Activated CD4-positive, CD25-positive, alpha-beta regulatory T cell treated with anti-CD3 and anti-CD28 coated beads, Interleukin-2, amount 50 U/mL, for 72 hours (primary cell): ENCODE results near the gene LHX4.
"Not testable (repeated sequence)": the region's sequence is repeated elsewhere in the genome, so short reads cannot be mapped to it uniquely, and the experiment has no call there.

Experiments used
- DNase-seq: peaks from one replicate; pipeline ENCODE4 v3.0.0; 2021

LHX4 gene

DNA sequence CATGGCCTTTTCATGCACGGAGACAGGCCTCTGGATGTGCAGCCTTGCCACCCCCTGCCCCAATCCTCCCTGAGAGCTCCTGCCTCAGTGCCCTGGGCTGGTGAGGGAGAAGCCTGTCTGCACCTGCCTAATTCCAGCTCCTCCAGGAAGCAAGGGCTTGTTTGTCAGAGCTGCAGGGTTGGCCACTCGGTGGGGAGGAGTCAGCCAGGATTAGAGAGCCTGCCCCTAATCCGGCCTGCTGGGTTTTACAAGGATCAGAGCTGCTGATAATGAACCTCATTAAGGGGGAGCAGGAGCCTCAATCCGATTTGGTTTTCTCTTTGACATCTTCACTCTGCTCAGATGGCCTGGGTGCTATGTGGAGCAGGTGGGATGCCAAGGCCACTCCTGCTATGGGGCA, 31.9 kb upstream of the LHX4 start:
- DNase-seq: no peak

DNA sequence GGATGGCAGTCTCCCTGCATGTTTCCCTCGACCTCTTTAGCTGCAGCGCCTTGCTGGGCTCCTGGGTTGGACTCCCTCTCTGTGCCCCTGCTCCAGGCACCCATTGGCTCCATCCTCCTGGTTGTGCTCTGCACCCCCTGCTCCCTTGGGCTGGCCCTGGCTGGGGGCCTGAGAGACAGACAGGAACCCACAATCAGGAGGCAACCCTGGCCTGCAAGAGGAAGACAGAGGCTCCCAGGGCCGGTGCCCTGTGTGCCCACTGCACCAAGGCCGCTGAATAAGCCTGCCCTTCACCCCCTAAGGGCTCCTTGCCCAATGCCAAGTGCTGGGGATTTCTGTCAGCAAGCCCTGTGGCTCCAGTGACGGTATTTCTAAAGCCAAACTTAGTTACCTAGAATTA, 31.5 kb upstream of the LHX4 start:
- no peak for DNase-seq

DNA sequence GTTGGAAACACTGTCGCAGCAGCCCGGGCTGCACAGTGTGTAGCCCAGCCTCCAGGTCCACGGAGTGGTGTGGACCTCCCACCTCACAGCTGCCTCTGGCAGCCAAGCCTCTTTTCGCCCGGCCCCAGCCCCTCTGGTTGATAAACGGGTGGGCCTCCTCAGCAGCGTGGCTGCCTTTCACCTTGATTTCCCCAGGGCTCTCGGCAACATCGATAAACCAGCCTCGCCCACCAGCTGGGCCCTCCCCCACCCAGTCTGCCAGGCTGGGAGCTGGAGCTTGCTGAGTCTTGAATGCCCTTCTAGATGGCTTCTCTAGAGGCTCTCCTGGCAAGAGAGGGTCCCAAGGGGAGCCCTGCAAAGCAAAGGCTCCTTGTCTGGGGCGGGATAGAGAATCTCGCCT, 31.0 kb upstream of the LHX4 start:
- no peak for DNase-seq

DNA sequence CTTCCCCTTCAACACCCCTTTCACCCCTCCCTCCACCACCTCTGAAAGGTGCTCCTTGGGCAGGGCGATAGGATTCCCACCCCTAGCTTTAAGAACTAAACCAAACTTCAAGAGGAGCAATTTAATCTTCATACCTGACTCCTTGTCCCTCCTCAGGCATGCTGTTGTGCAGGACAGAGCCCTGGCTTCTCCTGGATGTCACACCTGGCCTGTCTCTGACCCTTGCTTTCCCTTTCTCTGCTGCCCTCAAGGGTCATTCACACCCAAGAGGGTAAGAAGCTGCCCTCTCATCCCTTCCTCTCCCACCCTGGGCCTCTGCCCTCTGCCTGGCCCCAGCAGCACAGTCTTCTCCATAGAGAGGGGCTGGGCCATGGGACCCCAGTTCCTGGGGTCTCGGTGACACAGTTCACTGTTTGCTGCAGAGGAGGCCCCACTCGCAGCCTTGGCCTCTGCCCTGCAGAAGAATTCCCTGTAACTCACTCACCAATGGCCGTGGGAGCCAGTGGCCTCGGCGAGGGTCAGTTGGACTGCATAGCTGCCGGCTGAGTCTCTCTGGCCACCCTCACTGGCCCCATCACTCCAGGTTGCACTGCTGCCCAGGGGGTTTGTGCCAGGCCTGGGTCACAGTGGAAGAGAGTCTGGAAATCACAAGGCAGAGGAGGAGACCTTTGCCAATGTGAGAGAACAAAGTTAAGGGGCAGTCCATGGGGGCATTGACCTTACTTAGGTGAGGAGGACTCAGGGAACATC, 28.4 kb upstream of the LHX4 start:
- no peak for DNase-seq

DNA sequence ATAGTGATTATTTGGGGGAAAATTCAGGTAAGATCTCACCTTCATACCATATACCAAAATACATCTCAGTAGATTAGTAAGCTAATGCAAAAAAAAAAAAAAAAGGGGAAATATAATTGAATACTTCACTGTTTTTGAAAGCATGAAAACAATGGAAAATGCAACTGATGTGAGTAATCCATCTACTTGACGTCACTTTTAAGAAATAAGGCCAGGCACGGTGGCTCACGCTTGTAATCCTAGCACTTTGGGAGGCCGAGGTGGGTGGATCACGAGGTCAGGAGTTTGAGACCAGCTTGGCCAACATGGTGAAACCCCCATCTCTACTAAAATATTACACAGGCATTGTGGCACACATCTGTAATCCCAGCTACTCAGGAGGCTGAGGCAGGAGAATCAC, 27.5 kb upstream of the LHX4 start:
- not testable (repeated sequence) for DNase-seq

DNA sequence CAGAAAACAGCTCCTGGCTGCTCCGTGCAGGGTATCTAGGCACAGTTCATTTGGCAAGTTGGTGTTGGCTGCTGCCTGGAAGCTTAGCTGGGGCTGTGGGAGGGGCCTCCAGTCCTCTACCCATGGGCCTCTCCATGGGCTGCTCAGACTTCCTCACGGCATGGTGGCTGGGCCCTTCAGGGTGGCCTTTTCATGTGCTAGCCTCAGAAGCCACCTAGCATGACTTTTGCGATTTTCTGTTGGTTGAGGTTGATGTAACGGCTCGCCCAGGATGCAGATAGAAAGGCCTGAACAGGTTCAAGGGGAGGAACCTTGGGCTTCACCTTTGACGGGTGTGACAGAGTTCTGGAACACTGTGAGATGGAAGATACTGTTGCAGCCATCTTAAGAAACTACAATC, 25.8 kb upstream of the LHX4 start:
- DNase-seq: no peak

DNA sequence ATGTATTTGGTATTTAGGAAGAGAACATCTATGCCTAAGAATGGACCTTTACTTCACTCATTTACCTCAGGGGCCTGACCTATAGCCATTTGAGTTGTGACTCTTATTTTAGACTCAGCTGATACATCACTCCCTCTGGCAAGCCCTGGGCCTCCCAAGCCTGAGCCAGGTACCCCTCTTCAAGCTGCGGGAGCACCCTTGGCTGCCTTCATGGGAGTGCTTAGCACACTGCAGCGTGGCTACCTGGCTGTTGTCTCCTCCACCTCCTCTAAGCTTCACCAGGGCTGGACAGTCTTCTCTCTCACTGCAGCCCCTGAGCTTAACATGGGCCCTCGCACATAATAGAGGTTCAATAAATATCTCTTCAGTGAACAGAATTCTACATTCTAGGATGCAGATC, 23.5 kb upstream of the LHX4 start:
- no peak for DNase-seq

DNA sequence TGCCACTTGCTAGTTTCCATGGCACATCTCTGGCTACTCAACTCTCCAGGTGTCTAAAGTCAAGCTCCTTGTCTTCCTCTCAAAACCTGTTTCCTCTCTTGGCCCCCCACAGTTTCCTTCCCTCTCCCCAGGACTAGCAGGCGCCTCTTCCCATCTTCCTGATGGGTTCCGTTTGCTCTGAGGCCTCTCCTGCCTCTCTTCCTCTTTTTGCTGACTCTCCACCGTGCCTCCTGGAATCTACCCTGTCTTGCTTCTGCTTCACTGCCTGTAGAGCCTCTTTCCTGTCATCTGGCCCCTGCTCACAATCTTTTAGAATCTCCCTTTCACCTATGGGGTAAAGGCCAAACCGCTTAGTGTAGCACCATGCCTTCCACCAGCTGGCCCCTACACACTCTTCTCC, 21.8 kb upstream of the LHX4 start:
- no peak for DNase-seq

DNA sequence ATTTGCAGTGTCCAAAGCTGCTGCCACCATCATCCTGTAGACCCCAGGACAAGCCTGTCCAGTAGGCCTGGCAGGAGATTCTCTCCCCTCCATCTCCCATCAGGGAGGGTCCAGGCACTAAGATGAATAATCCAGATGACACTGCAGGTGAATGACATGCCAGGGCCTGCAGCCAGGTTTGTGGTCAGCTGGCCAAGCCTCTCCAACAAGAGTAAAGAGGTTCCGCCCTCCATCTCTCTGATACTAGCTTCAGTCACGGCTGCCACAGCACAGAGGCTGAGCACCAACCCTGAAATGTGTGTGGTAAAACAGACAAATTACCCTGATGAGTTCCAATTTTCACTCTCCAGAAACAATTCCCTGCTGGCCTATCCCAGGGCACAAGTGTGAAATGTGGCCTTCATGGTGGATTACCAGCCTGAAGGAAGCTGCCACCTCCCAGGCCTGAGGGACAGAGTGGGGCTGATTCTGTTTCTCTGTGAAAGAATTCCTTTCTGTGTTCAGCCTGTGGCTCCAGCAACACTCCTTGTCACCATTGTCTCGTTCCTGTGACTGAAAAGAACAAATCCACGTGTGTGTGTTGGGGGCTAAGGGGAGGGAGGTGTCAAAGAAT, 19.9 kb upstream of the LHX4 start:
- DNase-seq: no peak

DNA sequence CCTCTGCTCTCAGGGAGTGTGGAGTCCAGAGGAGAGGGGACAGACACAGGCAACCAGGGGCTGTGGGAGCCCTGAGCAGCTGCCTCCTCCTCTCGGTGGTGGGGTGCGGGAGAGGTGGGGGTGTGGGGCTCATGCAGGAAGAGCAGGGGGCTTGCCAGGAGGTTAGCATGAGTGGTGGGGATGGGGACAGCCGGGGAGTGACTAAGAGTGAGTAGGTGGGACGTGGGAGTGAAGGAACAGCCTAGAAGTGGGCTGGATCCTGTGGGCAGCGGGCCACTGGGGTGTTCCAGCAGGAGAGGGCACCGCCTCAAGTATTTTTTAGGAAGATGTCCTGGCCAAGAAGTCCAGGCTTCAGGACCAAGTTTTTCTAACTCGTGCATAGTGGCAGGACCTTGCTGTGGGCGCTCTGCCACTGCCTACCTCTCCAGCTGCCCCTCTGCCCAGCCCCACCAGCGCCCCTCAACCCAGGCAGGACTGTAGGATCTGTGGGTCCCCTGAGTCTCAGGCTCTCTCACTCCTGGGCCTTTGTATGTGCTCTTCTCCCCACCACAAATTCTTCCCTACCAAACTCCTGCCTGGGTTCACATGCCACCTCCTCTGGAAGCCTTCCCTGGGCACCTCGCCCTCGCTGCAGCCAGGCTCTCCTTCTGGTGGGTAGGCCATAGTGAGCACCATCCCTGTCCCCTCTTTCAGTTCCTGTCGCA, 18.8 kb upstream of the LHX4 start:
- DNase-seq: no peak

DNA sequence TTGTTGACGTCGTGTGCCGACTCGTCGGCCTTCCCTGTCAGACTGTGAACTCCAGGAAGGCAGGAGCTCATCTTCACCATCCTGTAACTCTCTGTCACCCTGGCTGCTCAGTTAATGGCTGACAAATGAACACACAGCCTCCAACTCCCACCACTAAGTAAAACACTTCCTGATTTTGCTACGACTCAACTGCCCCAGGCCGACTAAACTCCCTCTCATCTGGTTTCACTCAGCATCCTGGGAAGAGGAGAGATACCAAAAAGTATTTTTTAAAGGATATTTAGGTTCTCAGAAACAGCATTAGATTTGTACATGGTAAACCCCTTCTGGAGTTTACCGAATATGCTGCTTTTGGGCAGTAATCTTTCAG, 18.2 kb upstream of the LHX4 start:
- DNase-seq: no peak

DNA sequence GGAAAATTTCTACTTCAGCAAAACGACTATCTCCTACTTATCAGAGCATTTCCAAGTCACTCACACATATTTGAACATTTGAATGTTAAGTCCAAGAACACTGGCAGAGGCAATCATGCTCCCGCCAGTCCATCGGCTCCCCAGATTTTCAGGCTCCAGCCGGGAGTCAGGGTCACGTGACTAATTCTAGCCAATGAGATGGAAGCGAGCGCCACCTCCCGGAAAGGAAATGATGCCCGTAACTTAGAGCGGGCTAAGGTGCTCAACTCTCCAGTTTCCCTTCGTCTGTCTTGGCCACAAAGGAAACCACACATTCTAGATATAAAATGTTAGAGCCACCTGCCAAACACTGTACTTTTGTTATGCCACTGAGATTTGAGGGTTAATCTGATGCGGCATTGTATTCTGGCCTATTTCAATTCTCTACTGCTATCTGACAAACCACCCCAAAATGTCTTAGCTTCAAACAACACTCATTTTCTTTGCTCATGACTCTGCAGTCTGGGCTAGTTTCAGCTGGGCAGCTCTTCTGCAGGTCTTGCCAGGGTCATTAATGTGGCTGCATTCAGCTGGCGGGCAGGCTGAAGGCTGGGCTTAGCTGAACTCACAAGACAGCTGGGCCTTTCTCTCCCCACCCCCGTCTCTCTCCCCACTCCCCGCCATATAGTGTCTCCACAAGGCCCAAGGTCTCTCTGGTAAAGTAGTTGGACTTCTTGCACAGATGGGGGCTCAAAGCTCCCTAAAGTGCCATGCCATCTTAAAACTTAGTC, 16.5 kb upstream of the LHX4 start:
- DNase-seq: peak; percentile 65

DNA sequence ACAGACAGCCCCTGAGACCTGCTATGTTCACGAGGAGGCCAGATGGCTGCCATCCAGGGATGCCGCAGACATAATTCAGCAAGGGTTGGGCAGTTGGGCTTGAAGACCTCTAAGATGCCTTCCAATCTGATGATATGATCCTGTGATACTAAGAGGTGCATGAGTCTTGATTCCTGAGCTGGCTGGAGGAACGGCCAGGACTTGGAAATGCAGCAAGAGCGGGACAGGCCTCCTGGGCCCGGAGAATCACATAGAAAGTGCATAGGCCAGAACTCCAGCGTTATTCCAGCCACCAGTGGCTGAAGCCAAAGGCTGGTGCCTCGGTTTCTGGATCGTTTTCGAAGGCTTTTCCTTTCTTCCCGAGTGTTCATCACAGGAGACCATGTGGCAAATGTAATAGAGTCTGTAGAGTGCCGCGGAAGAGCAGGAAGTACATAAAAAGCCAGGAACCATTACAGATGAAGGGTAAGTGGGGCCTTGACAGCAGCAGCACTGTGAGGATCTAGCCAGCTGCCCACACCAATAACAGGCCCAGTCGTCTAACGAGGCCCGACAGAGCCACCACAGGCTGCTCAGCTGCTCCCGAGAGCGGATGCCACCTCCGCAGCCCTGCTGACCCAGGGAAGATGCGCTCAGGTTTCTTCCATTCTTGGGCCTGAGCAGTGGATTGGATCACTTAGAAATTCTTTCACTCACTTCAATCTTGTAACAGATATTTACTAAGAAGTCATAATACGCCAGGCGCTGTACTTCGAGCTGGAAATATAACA, 14.0 kb upstream of the LHX4 start:
- no peak for DNase-seq

DNA sequence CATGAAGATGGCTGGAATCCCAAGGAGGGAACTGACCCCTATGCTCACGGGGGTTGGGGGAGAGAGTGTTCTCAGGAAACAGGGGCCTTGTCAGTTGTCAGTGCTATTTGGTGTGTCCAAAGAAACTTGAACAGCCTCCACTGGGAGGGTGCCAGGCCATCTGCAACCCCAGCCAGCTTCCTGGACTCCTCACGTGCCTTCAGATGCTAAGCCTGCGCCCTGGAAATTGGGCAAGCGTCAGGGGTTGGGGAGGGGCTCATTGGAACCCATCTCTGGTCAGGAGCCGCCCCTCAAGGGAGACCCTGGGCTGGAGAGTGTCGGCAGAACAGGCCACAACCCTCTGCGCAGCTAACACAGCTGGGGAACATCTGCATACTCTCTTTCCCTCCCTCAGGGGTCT, 13.1 kb upstream of the LHX4 start:
- DNase-seq: no peak

DNA sequence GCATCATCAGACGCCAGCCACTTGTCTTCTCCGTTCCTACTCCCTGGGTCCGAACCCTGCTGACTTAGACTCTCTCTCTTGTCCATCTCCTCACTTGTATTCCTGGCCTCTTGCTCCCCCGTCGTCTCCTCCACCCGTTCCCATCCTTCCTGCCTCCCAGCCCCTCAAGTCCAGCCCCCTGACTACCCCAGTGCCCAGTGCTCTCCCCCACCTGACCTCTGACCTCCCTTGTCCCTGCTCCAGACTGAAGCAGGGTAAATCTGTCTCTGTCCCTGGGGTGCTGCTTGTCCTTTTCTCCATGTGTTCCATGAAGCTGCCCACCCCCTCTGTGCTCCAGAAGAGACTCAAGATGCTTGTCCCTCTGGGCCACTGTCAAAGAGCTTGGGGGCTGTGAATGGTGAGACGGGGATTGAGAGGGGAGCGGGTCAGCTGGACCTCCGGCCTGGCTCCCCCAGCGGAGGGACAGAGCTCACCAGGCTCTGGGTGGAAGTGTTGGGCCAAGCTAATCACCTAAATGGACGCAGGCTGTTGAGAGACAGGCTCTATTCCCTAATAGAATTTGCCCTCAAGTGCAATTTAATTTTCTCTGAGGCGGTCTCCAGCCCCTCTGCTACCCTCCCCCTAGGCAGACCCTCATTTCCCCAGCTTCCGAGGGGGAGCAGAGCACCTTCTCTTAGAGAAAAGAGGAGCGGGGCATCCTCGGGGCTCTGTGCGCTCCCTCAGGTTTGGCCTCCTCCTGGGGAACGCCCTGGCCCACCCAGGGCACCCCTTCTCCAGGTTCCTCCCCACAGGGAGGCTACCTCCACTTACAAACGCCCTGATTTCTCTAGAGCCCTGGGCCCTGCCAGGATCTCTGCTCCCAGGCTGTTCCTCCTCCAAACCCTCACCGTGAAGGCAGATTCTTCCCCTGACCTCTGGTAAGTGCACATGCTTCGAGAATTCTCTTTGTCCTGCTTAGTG, 11.0 kb upstream of the LHX4 start:
- no peak for DNase-seq

DNA sequence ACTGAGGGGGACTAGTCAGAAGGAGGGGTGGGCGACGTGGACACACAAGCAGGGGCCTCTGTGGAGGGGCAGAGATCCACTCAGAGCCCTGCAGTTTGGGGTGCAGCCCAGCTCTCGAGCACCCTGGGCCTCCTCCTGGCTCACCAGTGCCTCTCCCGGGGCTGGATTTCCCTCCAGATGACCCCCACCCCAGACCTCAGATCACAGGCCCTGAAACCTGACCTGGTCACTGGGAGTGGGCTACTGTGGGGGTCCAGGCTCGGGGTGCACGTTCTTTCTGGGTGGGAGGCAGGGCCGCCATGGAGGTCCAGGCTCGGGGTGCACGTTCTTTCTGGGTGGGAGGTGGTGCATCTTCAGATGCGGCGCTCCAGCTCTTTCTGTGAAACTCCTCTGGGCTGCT, 10.3 kb upstream of the LHX4 start:
- no peak for DNase-seq

DNA sequence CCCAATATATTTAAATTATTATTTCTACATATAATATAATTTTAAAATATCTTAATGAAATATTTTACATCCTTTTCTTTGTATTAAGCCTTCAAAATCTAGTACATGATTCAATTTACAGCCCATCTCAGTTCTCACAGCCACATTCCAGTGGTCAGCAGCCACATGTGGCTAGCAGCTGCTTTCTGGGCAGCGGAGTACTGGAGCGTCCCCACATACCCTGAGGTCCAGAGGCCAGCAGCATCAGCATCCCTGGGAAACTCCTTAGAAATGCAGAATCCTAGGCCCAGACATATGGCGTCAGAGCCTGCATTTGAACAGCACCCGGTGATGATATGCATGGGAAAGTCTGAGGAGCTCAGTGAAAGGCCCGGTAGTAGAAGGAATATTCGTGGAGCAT, 8.6 kb upstream of the LHX4 start:
- DNase-seq: no peak

DNA sequence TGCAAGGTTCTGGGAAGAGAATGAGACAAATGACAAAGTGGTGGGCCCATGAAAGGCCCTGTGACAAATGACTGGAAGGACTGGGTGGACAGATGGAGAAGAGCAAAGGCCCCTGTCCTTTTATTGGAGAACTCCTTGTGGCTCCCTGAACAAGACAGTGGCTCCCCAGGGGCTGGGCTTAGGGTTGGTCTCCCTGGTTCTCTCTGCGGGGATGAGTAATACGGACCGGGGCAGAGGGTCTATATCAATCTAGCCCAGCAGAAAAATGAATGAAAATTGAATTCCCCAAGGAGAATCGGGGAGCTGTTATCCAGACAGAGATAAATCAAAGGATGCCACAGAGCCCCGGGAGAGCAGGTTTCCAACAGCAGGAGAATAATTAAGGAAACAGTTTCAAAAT, 5.2 kb upstream of the LHX4 start:
- no peak for DNase-seq

DNA sequence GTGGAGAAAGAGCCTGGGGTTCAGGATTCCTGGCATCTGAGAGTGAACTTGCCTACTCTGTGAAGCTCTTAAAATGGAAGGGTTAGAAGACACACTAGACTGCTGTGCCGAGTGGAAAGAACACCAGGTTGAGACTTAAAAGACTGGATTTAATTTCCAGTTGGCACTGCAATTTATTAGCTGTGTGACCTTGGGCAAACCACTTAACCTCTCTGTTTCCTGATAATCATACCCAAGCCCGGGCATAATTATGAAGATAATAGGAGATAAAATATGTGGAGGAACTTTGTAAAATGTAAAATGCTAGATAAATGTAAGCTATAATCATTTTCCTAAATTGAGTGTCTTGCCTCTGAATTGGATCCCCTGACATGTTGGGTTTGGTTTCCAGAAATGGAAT, 4.7 kb upstream of the LHX4 start:
- DNase-seq: no peak

DNA sequence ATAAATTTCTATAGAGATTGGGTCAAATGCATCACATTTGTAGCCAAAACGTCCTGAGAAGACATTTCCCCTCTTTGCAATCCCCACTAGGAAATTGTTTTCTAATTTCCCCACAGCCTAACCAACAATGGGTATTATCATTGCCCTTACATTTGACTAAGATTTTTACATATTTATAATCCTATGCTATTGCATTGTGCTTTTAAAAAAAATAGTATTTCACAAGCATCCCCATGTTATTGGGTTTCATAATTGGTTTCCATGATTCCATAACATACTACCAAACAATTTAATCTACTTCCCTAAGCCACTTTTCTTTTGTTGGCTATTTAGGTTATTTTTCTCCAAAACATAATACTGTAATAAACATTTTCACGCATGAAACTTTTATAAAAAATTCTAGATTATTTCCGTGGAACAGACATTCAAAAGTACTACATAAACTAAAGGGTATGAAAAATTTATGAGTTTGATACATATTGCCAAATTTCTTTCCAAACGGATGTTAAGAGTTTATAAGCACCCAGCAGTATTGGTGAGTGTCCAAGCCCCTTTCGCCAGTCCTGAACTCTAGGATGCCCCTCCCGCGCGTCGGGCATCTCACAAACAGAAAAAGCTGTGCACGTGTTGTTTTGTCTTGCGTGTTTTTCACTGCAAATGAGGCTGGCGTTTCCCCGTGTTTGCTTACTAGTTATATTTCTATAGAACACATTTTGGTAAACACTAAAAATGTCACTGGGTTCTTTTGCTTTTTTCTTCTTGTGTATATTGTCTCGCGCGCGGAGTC, 2.0 kb upstream of the LHX4 start:
- no peak for DNase-seq
